Choroid plexus epithelial cell (primary cell): ENCODE results near the gene CD274.

Experiments used
- DNase-seq: peaks from one replicate; pipeline ENCODE4 v3.0.0-alpha.2; 2010; ENCODE audit warnings: low read depth
- H3K4me3 ChIP-seq: 2 replicates; pipeline ENCODE4 v1.5.1; 2011; ENCODE audit warnings: low read depth, mild to moderate bottlenecking, control low read depth, low read length, moderate library complexity
- CTCF ChIP-seq: conservative IDR thresholded peaks from 2 replicates; pipeline ENCODE4 v1.5.1; 2011; ENCODE audit warnings: low read depth, mild to moderate bottlenecking, control low read depth, inconsistent platforms, low read length, moderate library complexity

Gene CD274

GRCh38 chr9:5450359-5451091 is at the start of gene CD274:
TSS of gene CD274 (plus strand) at chr9:5450542. CDS start at chr9:5456114, 5,572 bp downstream.
- DNase-seq: peak; percentile 95
- TF ChIP-seq CTCF: peak; percentile 82
- H3K4me3 ChIP-seq: peak within 1 kb of the TSS; percentile 70

- no peak overlapping the region for H3K4me3 ChIP-seq
- DNase-seq: no peak
- TF ChIP-seq CTCF: no peak
These were observed 48.1 kb upstream of the CD274 start for GRCh38 chr9:5402217-5402616.

- H3K4me3 ChIP-seq: no peak overlapping the region
- no peak for TF ChIP-seq CTCF
- DNase-seq: no peak
These were observed 41.7 kb upstream of the CD274 start for GRCh38 chr9:5408596-5408995.

- no peak for DNase-seq
- TF ChIP-seq CTCF: no peak
- no peak overlapping the region for H3K4me3 ChIP-seq
These were observed 33.4 kb upstream of the CD274 start for GRCh38 chr9:5416953-5417352.

GRCh38 chr9:5418481-5418880 is 31.9 kb upstream of the CD274 start:
- no peak for DNase-seq
- no peak for TF ChIP-seq CTCF
- H3K4me3 ChIP-seq: no peak overlapping the region

GRCh38 chr9:5419987-5420386 is 30.4 kb upstream of the CD274 start:
- TF ChIP-seq CTCF: no peak
- no peak for DNase-seq
- H3K4me3 ChIP-seq: no peak overlapping the region

GRCh38 chr9:5421163-5421562 is 29.2 kb upstream of the CD274 start:
- DNase-seq: no peak
- H3K4me3 ChIP-seq: no peak overlapping the region
- TF ChIP-seq CTCF: no peak
